ENCODE measurements around the gene PGM1. TPM values are rescaled to one million over a fixed set of nuclear protein-coding genes. Genes with fewer than 3 reads are reported as not detected.
A peak's percentile ranks its signal among the peaks of the same experiment; 100 is the strongest.

PGM1 gene
- total RNA-seq (10 to 100 TPM; 28.3 to 29.0 TPM), polyA plus RNA-seq (35.1 TPM)

GRCh38 chr1:63593303-63593885, at the start of gene PGM1:
Gene PGM1, plus strand, starts transcription at chr1:63593411. Its CDS starts 78 bp downstream, at chr1:63593489.
- POLR2A ChIA-PET: no interaction called here
- peak within 1 kb of the TSS; percentile 82 for H3K27ac ChIP-seq (ENCODE audit: low read depth, low read length)
- peaks cover 24 to 50% (median 40%) of the 10 kb centered on the region in 3 donors for H3K4me1 Mint-ChIP-seq
- no peaks in the 10 kb centered on the region for H3K9me3 Mint-ChIP-seq
- peak; percentile 60 to 83 (median 75) for DNase-seq
- H3K4me1 ChIP-seq (ENCODE audit: insufficient read depth, low read length): peaks cover 11% of the 10 kb centered on the region
- no peaks in the 10 kb centered on the region for H3K27me3 ChIP-seq (ENCODE audit: insufficient read depth, low read length, poor library complexity, severe bottlenecking)
- peak within 1 kb of the TSS; percentile 89 for H3K4me3 ChIP-seq (ENCODE audit: low read length)
- peak within 1 kb of the TSS; percentile 97 to 100 (median 98) for H3K4me3 Mint-ChIP-seq
- no peaks in the 10 kb centered on the region for H3K36me3 ChIP-seq (ENCODE audit: insufficient read depth, low read length)
- H3K27ac Mint-ChIP-seq: peak within 1 kb of the TSS; percentile 94 to 99 (median 98)
- H3K9me3 ChIP-seq (ENCODE audit: low read length): no peaks in the 10 kb centered on the region
- CTCF ChIA-PET: interaction anchor here (0.8 to 1.5 kb wide), 4 partner anchors 9 to 35 kb away, joined by 3 to 7 read pairs (median 3); no protein-coding TSS in a partner anchor
- H3K27me3 Mint-ChIP-seq: peaks cover 0 to 4% of the 10 kb centered on the region in 2 donors
- peaks cover 0 to 9% (median 0%) of the 10 kb centered on the region in 3 donors for H3K36me3 Mint-ChIP-seq

GRCh38 chr1:63545780-63546179, 47.4 kb upstream of the PGM1 start:
- H3K36me3 ChIP-seq (ENCODE audit: insufficient read depth, low read length): no peaks in the 10 kb centered on the region
- Mint-ChIP-seq H3K4me3 (no peak overlapping the region), H3K27ac (no peak overlapping the region), H3K9me3 (no peaks in the 10 kb centered on the region), H3K4me1 (no peaks in the 10 kb centered on the region), H3K27me3 (no peaks in the 10 kb centered on the region), H3K36me3 (peaks cover 0 to 37% (median 10%) of the 10 kb centered on the region in 3 donors)
- POLR2A ChIA-PET: no interaction called here
- CTCF ChIA-PET: interaction anchor here (0.6 kb wide), 1 partner anchor 1457 kb away, joined by 3 read pairs; no protein-coding TSS in a partner anchor
- no peak overlapping the region for H3K27ac ChIP-seq (ENCODE audit: low read depth, low read length)
- H3K4me3 ChIP-seq (ENCODE audit: low read length): no peak overlapping the region
- DNase-seq: no peak
- no peaks in the 10 kb centered on the region for H3K4me1 ChIP-seq (ENCODE audit: insufficient read depth, low read length)
- H3K27me3 ChIP-seq (ENCODE audit: insufficient read depth, low read length, poor library complexity, severe bottlenecking): no peaks in the 10 kb centered on the region
- H3K9me3 ChIP-seq (ENCODE audit: low read length): no peaks in the 10 kb centered on the region

- H3K27me3 Mint-ChIP-seq: no peaks in the 10 kb centered on the region
- ChIA-PET CTCF (no interaction called here), POLR2A (no interaction called here)
- Histone ChIP-seq H3K36me3 (ENCODE audit: insufficient read depth, low read length) (no peaks in the 10 kb centered on the region), H3K4me3 (ENCODE audit: low read length) (no peak overlapping the region), H3K9me3 (ENCODE audit: low read length) (no peaks in the 10 kb centered on the region), H3K27me3 (ENCODE audit: insufficient read depth, low read length, poor library complexity, severe bottlenecking) (no peaks in the 10 kb centered on the region), H3K27ac (ENCODE audit: low read depth, low read length) (no peak overlapping the region), H3K4me1 (ENCODE audit: insufficient read depth, low read length) (no peaks in the 10 kb centered on the region)
- H3K4me1 Mint-ChIP-seq: no peaks in the 10 kb centered on the region
- H3K36me3 Mint-ChIP-seq: peaks cover 0 to 42% (median 10%) of the 10 kb centered on the region in 3 donors
- no peaks in the 10 kb centered on the region for H3K9me3 Mint-ChIP-seq
- H3K27ac Mint-ChIP-seq: no peak overlapping the region
- no peak overlapping the region for H3K4me3 Mint-ChIP-seq
- DNase-seq: no peak
Measured at GRCh38 chr1:63547621-63548294, 45.5 kb upstream of the PGM1 start.

- no peak overlapping the region for H3K4me3 Mint-ChIP-seq
- CTCF ChIA-PET: no interaction called here
- H3K27me3 Mint-ChIP-seq: no peaks in the 10 kb centered on the region
Measured at GRCh38 chr1:63548303-63548702, 44.9 kb upstream of the PGM1 start.

GRCh38 chr1:63548877-63549276, 44.3 kb upstream of the PGM1 start:
- no peaks in the 10 kb centered on the region for H3K27me3 Mint-ChIP-seq

More at GRCh38 chr1:63548303-63548702, 44.9 kb upstream of the PGM1 start:
- Mint-ChIP-seq H3K36me3 (peaks cover 0 to 41% (median 9%) of the 10 kb centered on the region in 3 donors), H3K4me1 (no peaks in the 10 kb centered on the region), H3K27ac (no peak overlapping the region), H3K9me3 (no peaks in the 10 kb centered on the region)
- POLR2A ChIA-PET: no interaction called here
- Histone ChIP-seq H3K27ac (ENCODE audit: low read depth, low read length) (no peak overlapping the region), H3K4me3 (ENCODE audit: low read length) (no peak overlapping the region), H3K9me3 (ENCODE audit: low read length) (no peaks in the 10 kb centered on the region), H3K4me1 (ENCODE audit: insufficient read depth, low read length) (no peaks in the 10 kb centered on the region), H3K36me3 (ENCODE audit: insufficient read depth, low read length) (no peaks in the 10 kb centered on the region), H3K27me3 (ENCODE audit: insufficient read depth, low read length, poor library complexity, severe bottlenecking) (no peaks in the 10 kb centered on the region)
- DNase-seq: no peak

GRCh38 chr1:63555480-63555879, 37.7 kb upstream of the PGM1 start:
- CTCF ChIA-PET: no interaction called here

More at GRCh38 chr1:63548877-63549276, 44.3 kb upstream of the PGM1 start:
- Histone ChIP-seq H3K4me1 (ENCODE audit: insufficient read depth, low read length) (no peaks in the 10 kb centered on the region), H3K9me3 (ENCODE audit: low read length) (no peaks in the 10 kb centered on the region), H3K27me3 (ENCODE audit: insufficient read depth, low read length, poor library complexity, severe bottlenecking) (no peaks in the 10 kb centered on the region), H3K4me3 (ENCODE audit: low read length) (no peak overlapping the region), H3K36me3 (ENCODE audit: insufficient read depth, low read length) (no peaks in the 10 kb centered on the region), H3K27ac (ENCODE audit: low read depth, low read length) (no peak overlapping the region)
- Mint-ChIP-seq H3K27ac (no peak overlapping the region), H3K36me3 (peaks cover 0 to 43% (median 9%) of the 10 kb centered on the region in 3 donors), H3K9me3 (no peaks in the 10 kb centered on the region), H3K4me1 (no peaks in the 10 kb centered on the region), H3K4me3 (no peak overlapping the region)
- CTCF ChIA-PET: no interaction called here
- POLR2A ChIA-PET: no interaction called here
- DNase-seq: no peak

DNA sequence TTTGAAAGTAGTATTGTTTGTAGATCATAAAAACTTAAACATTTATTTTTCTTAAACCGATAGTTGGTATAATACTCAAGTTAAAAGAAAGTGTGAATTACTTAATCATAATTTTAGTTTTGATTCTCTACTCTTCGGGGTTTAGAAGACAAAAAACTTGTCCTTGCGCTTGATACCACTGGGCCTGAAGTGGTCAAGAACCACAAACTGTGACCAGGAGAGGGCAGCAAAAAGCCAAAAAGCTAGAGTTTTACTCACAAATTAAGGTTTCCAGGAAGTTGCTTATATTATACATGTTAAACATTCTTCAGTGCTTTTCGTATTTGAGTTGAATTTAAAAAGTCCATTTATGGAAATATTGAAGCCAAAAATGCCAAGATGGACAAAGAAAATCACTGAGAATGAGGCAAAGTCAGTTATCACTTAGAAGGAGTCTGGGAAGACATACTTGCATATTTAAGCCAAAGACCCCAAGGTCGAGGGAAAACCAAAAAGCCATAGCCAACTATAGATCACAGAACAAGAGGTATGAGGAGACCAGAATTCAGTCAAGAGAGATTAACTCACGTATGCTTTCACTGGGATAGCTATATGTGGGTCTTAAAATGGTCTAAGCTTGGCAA, 35.7 kb upstream of the PGM1 start:
- H3K4me3 Mint-ChIP-seq: no peak overlapping the region
- no peak overlapping the region for H3K4me3 ChIP-seq (ENCODE audit: low read length)
- H3K4me1 Mint-ChIP-seq: peaks cover 0 to 4% (median 0%) of the 10 kb centered on the region in 3 donors
- H3K27ac ChIP-seq (ENCODE audit: low read depth, low read length): no peak overlapping the region
- H3K27me3 ChIP-seq (ENCODE audit: insufficient read depth, low read length, poor library complexity, severe bottlenecking): no peaks in the 10 kb centered on the region
- no peaks in the 10 kb centered on the region for H3K9me3 ChIP-seq (ENCODE audit: low read length)
- DNase-seq: no peak
- no peaks in the 10 kb centered on the region for H3K36me3 ChIP-seq (ENCODE audit: insufficient read depth, low read length)
- CTCF ChIA-PET: interaction anchor here (1.1 kb wide), 1 partner anchor 689 kb away, joined by 3 read pairs; no protein-coding TSS in a partner anchor
- H3K27me3 Mint-ChIP-seq: no peaks in the 10 kb centered on the region
- no peaks in the 10 kb centered on the region for H3K4me1 ChIP-seq (ENCODE audit: insufficient read depth, low read length)
- no peaks in the 10 kb centered on the region for H3K9me3 Mint-ChIP-seq
- POLR2A ChIA-PET: no interaction called here
- H3K27ac Mint-ChIP-seq: no peak overlapping the region
- peaks cover 3 to 22% (median 3%) of the 10 kb centered on the region in 3 donors for H3K36me3 Mint-ChIP-seq

More at GRCh38 chr1:63555480-63555879, 37.7 kb upstream of the PGM1 start:
- no peaks in the 10 kb centered on the region for H3K4me1 ChIP-seq (ENCODE audit: insufficient read depth, low read length)
- Mint-ChIP-seq H3K4me3 (no peak overlapping the region), H3K4me1 (peaks cover 0 to 4% (median 0%) of the 10 kb centered on the region in 3 donors), H3K27ac (no peak overlapping the region), H3K27me3 (no peaks in the 10 kb centered on the region), H3K9me3 (no peaks in the 10 kb centered on the region), H3K36me3 (peaks cover 3 to 21% (median 4%) of the 10 kb centered on the region in 3 donors)
- no peaks in the 10 kb centered on the region for H3K9me3 ChIP-seq (ENCODE audit: low read length)
- no peaks in the 10 kb centered on the region for H3K36me3 ChIP-seq (ENCODE audit: insufficient read depth, low read length)
- no peak overlapping the region for H3K27ac ChIP-seq (ENCODE audit: low read depth, low read length)
- no peaks in the 10 kb centered on the region for H3K27me3 ChIP-seq (ENCODE audit: insufficient read depth, low read length, poor library complexity, severe bottlenecking)
- no peak overlapping the region for H3K4me3 ChIP-seq (ENCODE audit: low read length)
- POLR2A ChIA-PET: no interaction called here
- no peak for DNase-seq

- Mint-ChIP-seq H3K36me3 (peaks cover 3 to 20% (median 3%) of the 10 kb centered on the region in 3 donors), H3K27ac (no peak overlapping the region), H3K4me3 (no peak overlapping the region), H3K4me1 (peaks cover 0 to 4% (median 0%) of the 10 kb centered on the region in 3 donors), H3K27me3 (no peaks in the 10 kb centered on the region), H3K9me3 (no peaks in the 10 kb centered on the region)
- DNase-seq: no peak
- POLR2A ChIA-PET: no interaction called here
- Histone ChIP-seq H3K27me3 (ENCODE audit: insufficient read depth, low read length, poor library complexity, severe bottlenecking) (no peaks in the 10 kb centered on the region), H3K9me3 (ENCODE audit: low read length) (no peaks in the 10 kb centered on the region), H3K36me3 (ENCODE audit: insufficient read depth, low read length) (no peaks in the 10 kb centered on the region), H3K27ac (ENCODE audit: low read depth, low read length) (no peak overlapping the region), H3K4me1 (ENCODE audit: insufficient read depth, low read length) (no peaks in the 10 kb centered on the region), H3K4me3 (ENCODE audit: low read length) (no peak overlapping the region)
- CTCF ChIA-PET: interaction anchor here (0.7 kb wide), 1 partner anchor 15 kb away, joined by 5 read pairs; no protein-coding TSS in a partner anchor
Measured at GRCh38 chr1:63559357-63559756, 33.9 kb upstream of the PGM1 start.
